ENCODE data around the gene PHF2.

PHF2 gene

DNA sequence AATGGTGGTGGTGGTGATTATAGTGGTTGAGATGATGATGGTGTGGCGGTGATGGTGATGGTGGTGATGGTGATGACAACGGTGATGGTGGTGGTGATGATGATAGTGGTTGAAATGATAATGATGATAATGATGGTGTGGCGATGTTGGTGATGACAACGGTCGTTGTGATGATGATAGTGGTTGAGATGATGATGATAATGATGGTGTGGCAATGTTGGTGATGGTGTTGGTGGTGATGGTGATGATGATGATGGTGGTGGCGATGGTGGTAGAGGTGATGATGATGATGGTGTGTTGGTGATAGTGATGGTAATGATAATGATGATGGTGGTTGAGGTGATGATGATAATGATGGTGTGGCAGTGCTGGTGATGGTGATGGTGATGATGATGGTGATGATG, 48.0 kb downstream of the PHF2 start:
- H3K4me3 ChIP-seq (ENCODE audit: low read depth, low read length): no peak overlapping the region

GRCh38 chr9:93624977-93625376, 48.6 kb downstream of the PHF2 start:
- H3K4me3 ChIP-seq (ENCODE audit: low read depth, low read length): no peak overlapping the region

DNA sequence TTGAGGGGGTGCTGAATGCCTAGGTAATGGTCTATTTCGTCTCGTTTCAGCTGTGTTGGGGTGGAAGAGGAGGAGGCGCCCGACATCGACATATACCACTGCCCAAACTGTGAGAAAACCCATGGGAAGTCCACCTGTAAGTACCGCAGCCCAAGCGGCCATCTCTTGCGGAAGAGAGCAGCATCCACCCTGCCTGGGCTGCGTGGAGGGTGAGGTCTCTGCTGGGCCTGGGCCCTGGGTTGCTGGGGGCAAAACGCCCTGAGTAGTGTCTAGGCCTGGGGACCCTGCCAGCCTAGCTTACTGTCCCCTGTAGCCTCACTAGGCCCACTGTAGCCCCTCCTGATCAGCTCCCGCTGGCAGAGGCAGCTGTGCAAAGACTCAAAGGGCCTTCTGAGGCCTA, 53.5 kb downstream of the PHF2 start:
- no peak overlapping the region for H3K4me3 ChIP-seq (ENCODE audit: low read depth, low read length)

- no peak overlapping the region for H3K4me3 ChIP-seq (ENCODE audit: low read depth, low read length)
Observed at GRCh38 chr9:93630806-93631411, 54.5 kb downstream of the PHF2 start.

GRCh38 chr9:93633492-93634221, 57.3 kb downstream of the PHF2 start:
- no peak overlapping the region for H3K4me3 ChIP-seq (ENCODE audit: low read depth, low read length)

DNA sequence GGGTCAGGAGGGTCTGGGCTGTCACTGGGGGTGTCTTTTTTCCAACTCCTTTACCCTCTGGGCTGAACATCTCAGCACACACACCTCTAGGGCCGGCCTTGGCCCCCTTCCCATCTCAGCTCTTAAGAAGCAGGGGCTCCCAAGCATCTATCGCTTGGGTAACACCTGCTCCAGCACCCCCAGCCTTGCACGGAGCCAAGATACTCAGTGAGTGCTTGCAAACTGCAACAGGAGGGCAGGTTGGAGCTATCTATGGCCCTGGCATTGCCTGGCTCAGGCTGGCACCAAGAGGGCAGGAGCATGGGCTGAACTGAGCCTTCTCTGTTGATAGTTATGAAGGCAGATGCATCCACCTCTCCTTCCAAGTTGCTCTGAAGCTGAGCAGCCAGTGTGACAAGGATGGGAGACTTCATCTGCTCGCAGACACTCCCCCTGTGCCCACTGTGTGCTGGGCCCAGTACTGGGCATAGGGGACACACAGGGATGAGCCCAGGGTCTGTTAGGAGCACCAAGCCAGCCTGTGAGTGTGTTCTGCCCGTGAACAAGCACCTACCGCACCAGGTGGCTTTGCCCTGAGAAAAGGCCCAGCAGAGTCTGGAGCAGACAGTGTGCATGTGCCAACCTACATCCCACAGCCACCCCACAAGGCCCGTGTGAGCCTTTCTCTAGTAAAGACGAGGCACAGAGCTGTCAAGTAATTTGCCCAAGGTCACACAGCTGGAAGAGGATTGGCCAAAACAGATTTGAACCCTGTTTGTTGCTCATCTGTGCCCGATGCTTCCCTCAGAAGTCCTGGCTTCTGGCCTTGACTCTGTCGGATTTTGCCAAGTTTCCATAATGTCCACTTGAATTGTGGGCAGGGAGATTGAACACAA, 58.2 kb downstream of the PHF2 start:
- H3K4me3 ChIP-seq (ENCODE audit: low read depth, low read length): no peak overlapping the region

- H3K4me3 ChIP-seq (ENCODE audit: low read depth, low read length): no peak overlapping the region
Observed at GRCh38 chr9:93635186-93636107, 59.1 kb downstream of the PHF2 start.

DNA sequence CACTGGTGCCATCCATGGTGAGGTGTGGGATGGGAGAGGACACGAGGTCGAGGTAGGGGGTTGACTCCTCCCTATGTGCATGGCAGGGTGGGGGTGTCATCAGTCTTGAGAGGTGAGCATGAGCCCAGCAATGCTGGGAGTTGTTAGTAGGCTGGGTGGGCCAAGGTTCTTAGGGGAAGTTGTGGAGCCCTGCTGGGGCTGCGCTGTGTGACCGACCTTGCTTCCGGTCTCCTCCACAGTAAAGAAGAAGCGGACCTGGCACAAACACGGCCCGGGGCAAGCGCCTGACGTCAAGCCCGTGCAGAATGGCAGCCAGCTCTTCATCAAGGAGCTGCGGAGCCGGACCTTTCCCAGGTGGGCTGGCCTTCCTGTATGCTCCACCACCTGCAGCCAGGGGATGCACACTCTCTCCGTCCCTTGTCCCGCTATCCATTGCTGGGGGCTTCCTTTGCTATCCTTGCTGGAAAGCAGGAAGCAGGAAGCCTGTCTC, 59.8 kb downstream of the PHF2 start:
- no peak overlapping the region for H3K4me3 ChIP-seq (ENCODE audit: low read depth, low read length)

DNA sequence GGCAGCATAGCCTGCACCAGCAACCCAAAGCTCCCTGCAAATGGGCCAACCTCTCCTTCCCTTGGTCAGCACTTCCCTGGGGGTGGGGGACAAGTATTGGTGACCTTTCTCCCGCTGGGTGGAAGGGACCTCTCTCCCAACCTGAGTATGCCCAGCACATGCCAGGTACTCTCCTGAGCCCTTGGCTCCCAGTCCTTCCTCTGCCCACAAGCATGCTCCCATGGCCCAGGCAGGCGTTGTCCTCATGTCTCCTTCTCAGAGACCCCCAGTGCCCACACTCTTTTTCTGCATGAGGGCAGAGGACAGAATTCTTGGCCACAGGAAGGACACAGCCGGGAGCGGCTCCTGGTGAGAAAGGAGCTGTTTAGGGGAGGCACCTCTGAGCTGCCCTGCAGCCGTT, 60.3 kb downstream of the PHF2 start:
- no peak overlapping the region for H3K4me3 ChIP-seq (ENCODE audit: low read depth, low read length)

DNA sequence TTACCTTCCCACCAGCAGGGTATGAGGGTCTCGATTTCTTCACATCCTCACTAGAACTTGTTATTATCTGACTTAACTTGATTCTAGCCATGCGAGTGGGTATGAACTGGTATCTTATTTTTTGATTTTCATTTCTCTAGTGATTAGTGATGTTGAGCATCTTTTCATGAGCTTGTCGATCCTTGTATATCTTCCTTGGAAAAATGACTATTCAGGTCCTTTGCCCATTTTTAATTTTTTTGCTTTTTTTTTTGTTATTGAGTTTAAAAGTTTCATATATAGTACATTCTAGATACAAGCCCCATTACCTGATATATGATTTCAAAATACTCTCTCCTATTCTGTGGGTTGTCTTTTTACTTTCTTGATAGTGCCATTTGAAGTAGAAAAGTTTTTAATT, 61.5 kb downstream of the PHF2 start:
- no peak overlapping the region for H3K4me3 ChIP-seq (ENCODE audit: low read depth, low read length)

DNA sequence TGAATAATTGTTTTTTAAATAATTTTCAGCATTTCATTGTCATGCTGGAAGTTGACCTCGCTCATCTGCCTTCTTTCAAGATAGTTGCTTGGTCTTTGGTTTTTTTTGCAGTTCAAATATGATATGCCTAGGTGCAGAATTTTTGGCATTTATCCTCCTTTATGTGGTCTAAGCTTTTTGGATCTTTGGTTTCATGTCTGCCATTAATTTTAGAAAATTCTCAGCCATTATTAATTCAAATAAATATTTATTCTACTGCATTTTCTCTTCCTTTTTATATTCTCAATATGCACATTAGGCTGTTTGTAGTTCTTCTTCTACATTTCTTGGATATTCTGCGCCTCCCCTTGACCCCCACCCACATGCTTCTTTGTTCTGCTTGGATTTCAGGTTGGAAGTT, 63.6 kb downstream of the PHF2 start:
- no peak overlapping the region for H3K4me3 ChIP-seq (ENCODE audit: low read depth, low read length)

DNA sequence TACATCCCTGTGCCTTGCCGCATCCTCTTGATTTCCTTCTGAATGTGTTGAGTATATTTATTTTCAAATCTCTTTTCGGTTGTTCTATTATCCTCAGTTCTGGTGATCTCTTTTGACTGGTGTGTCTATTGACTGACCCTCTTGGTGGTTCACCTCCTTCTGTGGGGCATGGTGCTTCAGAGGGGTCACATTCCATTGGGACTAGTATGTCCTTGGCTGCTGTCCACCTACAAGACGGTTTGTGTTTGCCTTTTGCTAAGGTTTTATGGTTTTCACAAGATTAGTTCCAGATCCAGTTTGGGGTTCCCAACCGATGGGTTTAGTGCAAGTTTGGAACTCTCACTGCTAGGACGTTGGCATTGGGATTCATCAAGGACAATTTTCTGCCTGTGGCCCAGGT, 66.6 kb downstream of the PHF2 start:
- no peak overlapping the region for H3K4me3 ChIP-seq (ENCODE audit: low read depth, low read length)

- no peak overlapping the region for H3K4me3 ChIP-seq (ENCODE audit: low read depth, low read length)
Observed at GRCh38 chr9:93644397-93645088, 68.2 kb downstream of the PHF2 start.

DNA sequence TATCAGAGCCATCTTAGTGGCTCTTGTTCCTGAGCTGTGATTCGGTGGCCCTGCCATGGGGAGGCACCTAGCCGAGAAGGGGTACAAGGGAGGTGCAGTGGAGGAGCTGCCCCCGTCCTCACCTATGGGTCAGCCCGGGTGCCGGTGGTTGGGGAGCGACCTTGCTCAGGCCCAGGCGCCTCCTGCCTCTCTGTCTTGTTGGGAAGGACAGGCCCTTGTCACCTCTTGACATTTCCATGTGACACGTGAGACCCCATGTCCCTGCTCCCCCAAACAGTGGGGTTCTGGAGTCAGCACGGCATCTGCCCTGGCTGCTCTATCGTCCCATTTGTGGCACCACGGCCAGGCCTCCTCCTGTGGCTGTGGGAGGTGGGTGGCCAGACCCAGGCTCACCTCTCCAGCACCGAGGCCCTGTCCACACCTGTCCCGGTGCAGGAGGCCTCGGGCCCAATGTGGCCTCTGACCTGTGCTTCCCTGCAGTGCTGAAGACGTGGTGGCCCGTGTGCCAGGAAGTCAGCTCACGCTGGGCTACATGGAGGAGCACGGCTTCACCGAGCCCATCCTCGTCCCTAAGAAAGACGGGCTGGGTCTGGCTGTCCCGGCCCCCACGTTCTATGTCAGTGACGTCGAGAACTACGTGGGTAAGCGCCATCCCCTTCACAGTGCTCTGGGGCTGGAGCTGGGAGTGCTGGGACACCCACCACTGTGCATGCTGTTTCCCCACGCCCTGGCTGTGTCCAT, 68.9 kb downstream of the PHF2 start:
- no peak overlapping the region for H3K4me3 ChIP-seq (ENCODE audit: low read depth, low read length)

- H3K4me3 ChIP-seq (ENCODE audit: low read depth, low read length): no peak overlapping the region
Observed at GRCh38 chr9:93645921-93646639, 69.7 kb downstream of the PHF2 start.

GRCh38 chr9:93646640-93647178, 70.3 kb downstream of the PHF2 start:
- no peak overlapping the region for H3K4me3 ChIP-seq (ENCODE audit: low read depth, low read length)

GRCh38 chr9:93648181-93648580, 71.8 kb downstream of the PHF2 start:
- H3K4me3 ChIP-seq (ENCODE audit: low read depth, low read length): no peak overlapping the region

DNA sequence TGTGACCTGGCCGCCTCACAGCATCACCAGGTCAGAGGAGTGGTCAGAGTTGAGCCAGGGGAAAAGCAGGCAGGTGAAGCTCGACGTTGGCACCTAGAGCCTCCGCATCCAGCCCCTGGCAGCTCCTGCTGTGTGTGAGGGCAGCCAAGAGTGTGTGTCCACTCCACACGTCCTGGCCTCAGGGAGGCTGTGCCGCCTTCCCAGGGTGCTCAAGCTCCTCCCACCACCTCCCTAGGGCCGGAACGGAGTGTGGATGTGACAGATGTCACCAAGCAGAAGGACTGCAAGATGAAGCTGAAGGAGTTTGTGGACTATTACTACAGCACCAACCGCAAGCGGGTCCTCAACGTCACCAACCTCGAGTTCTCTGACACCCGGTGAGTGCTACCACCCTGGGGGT, 72.5 kb downstream of the PHF2 start:
- H3K4me3 ChIP-seq (ENCODE audit: low read depth, low read length): no peak overlapping the region

Measured in iPS-11a (cell line).